ENCODE measurements around the gene FYCO1. TPM values are rescaled to one million over a fixed set of nuclear protein-coding genes. Genes with fewer than 3 reads are reported as not detected.
"Not testable (repeated sequence)": the region's sequence is repeated elsewhere in the genome, so short reads cannot be mapped to it uniquely, and the experiment has no call there.

Gene FYCO1
- total and polyA plus RNA-seq, 2 donors (not counting 1 experiment from before 2014, with no cell fraction given) = 19.2 to 82.2 TPM

DNA sequence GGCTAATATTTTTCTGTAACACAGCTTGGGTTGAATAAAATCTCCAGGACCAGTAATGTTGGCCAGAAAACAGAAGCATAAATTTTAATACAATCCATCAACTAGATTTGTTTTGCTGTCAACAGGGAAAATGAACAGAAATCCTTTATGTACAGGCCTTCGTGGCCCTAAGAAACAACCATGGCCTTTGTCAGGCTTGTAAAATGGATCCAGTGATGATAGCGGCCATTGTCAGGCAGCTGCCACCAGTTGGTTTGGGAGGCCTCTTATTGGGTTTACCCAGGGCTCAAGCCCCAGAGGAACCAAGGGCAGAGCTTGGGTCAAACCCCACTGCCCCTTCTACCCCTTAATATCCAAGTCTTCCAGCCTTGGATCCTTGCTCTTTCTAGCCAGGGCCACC is 5.6 kb upstream of the FYCO1 start:
- Histone ChIP-seq H2AFZ (ENCODE audit: low read length) (no peak overlapping the region), H3K4me1 (ENCODE audit: control insufficient read depth, extremely low read depth, insufficient read depth, low read length) (peaks cover 2% of the 10 kb centered on the region), H3K9me3 (ENCODE audit: control insufficient read depth, insufficient read depth, low read depth, low read length) (no peaks in the 10 kb centered on the region), H3K36me3 (ENCODE audit: control insufficient read depth, insufficient read depth, low read length) (no peaks in the 10 kb centered on the region), H3K27ac (ENCODE audit: insufficient read depth, low read length) (no peak overlapping the region), H3K27me3 (ENCODE audit: control insufficient read depth, insufficient read depth, low read length) (no peaks in the 10 kb centered on the region), H3K4me2 (ENCODE audit: extremely low read depth, insufficient read depth, low read length) (no peak overlapping the region), H4K20me1 (ENCODE audit: control insufficient read depth, extremely low read depth, insufficient read depth, low read length) (no peaks in the 10 kb centered on the region), H3K9ac (ENCODE audit: insufficient read depth, low read length) (no peak overlapping the region), H3K4me3 (replicated peaks in 1 of 4; ENCODE audit: control extremely low read depth in 1 of 4, insufficient read depth in 1 of 4, low read depth in 3 of 4, low read length in 4 of 4) (no peak overlapping the region), H3K79me2 (ENCODE audit: control insufficient read depth, insufficient read depth, low read length) (no peaks in the 10 kb centered on the region)
- TF ChIP-seq, protein P1, sequence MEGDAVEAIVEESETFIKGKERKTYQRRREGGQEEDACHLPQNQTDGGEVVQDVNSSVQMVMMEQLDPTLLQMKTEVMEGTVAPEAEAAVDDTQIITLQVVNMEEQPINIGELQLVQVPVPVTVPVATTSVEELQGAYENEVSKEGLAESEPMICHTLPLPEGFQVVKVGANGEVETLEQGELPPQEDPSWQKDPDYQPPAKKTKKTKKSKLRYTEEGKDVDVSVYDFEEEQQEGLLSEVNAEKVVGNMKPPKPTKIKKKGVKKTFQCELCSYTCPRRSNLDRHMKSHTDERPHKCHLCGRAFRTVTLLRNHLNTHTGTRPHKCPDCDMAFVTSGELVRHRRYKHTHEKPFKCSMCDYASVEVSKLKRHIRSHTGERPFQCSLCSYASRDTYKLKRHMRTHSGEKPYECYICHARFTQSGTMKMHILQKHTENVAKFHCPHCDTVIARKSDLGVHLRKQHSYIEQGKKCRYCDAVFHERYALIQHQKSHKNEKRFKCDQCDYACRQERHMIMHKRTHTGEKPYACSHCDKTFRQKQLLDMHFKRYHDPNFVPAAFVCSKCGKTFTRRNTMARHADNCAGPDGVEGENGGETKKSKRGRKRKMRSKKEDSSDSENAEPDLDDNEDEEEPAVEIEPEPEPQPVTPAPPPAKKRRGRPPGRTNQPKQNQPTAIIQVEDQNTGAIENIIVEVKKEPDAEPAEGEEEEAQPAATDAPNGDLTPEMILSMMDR (conservative IDR thresholded peaks at IDR 0.05 in 1 of 2, IDR thresholded peaks at IDR 0.05 in 1 of 2; ENCODE audit: low read depth in 1 of 2, low read length in 2 of 2) = no peak
- TF ChIP-seq EZH2 (IDR thresholded peaks at IDR 0.05; ENCODE audit: low read length, missing control alignments) = no peak
- DNase-seq (ENCODE audit: low read depth in 2 of 2) = no peak

DNA sequence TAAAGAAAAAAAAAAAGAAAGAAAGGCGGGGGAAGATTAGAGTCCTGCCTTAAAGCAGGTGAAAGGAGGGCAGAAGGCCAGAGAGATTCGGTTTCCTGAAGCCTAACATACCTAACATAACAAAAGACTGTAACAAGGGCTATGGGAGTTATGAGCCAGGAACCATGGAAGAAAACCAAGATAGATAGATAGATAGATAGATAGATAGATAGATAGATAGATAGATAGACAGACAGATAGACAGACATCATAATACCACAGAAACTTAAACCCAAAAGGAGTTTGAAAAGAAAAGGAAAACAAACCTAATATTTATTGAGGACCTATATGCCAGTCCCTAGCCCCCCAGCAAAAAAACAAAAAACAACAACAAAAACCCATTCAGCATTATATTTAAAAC is 2.3 kb upstream of the FYCO1 start:
- Histone ChIP-seq H3K9ac (ENCODE audit: insufficient read depth, low read length) (no peak overlapping the region), H3K36me3 (ENCODE audit: control insufficient read depth, insufficient read depth, low read length) (no peaks in the 10 kb centered on the region), H3K9me3 (ENCODE audit: control insufficient read depth, insufficient read depth, low read depth, low read length) (no peaks in the 10 kb centered on the region), H3K27ac (ENCODE audit: insufficient read depth, low read length) (no peak overlapping the region), H2AFZ (ENCODE audit: low read length) (no peak overlapping the region), H3K79me2 (ENCODE audit: control insufficient read depth, insufficient read depth, low read length) (peaks cover 9% of the 10 kb centered on the region), H3K4me1 (ENCODE audit: control insufficient read depth, extremely low read depth, insufficient read depth, low read length) (peaks cover 7% of the 10 kb centered on the region), H3K4me3 (replicated peaks in 1 of 4; ENCODE audit: control extremely low read depth in 1 of 4, insufficient read depth in 1 of 4, low read depth in 3 of 4, low read length in 4 of 4) (no peak overlapping the region), H4K20me1 (ENCODE audit: control insufficient read depth, extremely low read depth, insufficient read depth, low read length) (no peaks in the 10 kb centered on the region), H3K4me2 (ENCODE audit: extremely low read depth, insufficient read depth, low read length) (no peak overlapping the region), H3K27me3 (ENCODE audit: control insufficient read depth, insufficient read depth, low read length) (no peaks in the 10 kb centered on the region)
- TF ChIP-seq, protein P1 (conservative IDR thresholded peaks at IDR 0.05 in 1 of 2, IDR thresholded peaks at IDR 0.05 in 1 of 2; ENCODE audit: low read depth in 1 of 2, low read length in 2 of 2) = no peak
- no peak for TF ChIP-seq EZH2 (IDR thresholded peaks at IDR 0.05; ENCODE audit: low read length, missing control alignments)
- no peak for DNase-seq (ENCODE audit: low read depth in 2 of 2)

DNA sequence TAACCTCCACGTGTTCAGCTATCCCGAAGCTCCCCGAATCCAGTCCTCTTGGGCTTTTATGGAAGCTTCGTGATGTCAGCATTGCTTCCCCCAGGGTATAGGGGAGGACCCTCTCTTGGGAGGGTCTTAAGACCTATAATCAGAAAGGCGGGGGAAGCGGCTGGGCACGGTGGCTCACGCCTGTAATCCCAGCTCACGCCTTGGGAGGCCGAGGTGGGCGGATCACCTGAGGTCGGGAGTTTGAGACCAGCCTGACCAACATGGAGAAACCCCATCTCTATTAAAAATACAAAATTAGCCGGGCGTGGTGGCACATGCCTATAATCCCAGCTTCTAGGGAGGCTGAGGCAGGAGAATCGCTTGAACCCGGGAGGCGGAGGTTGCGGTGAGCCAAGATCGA is 1.9 kb upstream of the FYCO1 start:
- not testable (repeated sequence) for H3K4me1 ChIP-seq (ENCODE audit: control insufficient read depth, extremely low read depth, insufficient read depth, low read length); DNase-seq (ENCODE audit: low read depth in 2 of 2); H3K27me3 ChIP-seq (ENCODE audit: control insufficient read depth, insufficient read depth, low read length); H3K9me3 ChIP-seq (ENCODE audit: control insufficient read depth, insufficient read depth, low read depth, low read length); H2AFZ ChIP-seq (ENCODE audit: low read length); H3K79me2 ChIP-seq (ENCODE audit: control insufficient read depth, insufficient read depth, low read length); H3K4me2 ChIP-seq (ENCODE audit: extremely low read depth, insufficient read depth, low read length); H4K20me1 ChIP-seq (ENCODE audit: control insufficient read depth, extremely low read depth, insufficient read depth, low read length); H3K27ac ChIP-seq (ENCODE audit: insufficient read depth, low read length); H3K36me3 ChIP-seq (ENCODE audit: control insufficient read depth, insufficient read depth, low read length); H3K4me3 ChIP-seq (replicated peaks in 1 of 4; ENCODE audit: control extremely low read depth in 1 of 4, insufficient read depth in 1 of 4, low read depth in 3 of 4, low read length in 4 of 4); H3K9ac ChIP-seq (ENCODE audit: insufficient read depth, low read length)

All from fibroblast of lung (primary cell).